Adrenal gland (tissue), 12 donors: ENCODE results near the gene ATP6V1F. TPM values are rescaled to one million over a fixed set of nuclear protein-coding genes. Genes with fewer than 3 reads are reported as not detected.

Source experiments
- DNase-seq, 7 donors: peaks; one replicate each; pipeline ENCODE4 v3.0.0-alpha.2; 2019 to 2020
- H3K27ac ChIP-seq, 5 donors: fragments of 200-600 bp; sonication (generic) in 4 of 5; 1 replicate in 3 of 5; 2 replicates in 2 of 5; pipeline versions ENCODE4 v1.5.1 to v1.8.0; 2016 to 2020; ENCODE audit warnings: mild to moderate bottlenecking in 1 of 5
- H3K27me3 ChIP-seq: fragments of 200-600 bp; 2 replicates; pipeline ENCODE4 v1.8.0; 2021
- H3K36me3 ChIP-seq, 2 donors: fragments of 200-600 bp; replicated peaks in 1 of 2; 1 replicate in 1 of 2; 2 replicates in 1 of 2; pipeline versions ENCODE4 v1.5.1 to v1.8.0; 2018 to 2022
- H3K4me1 ChIP-seq, 2 donors: fragments of 200-600 bp; replicated peaks in 1 of 2; 1 replicate in 1 of 2; 2 replicates in 1 of 2; pipeline versions ENCODE4 v1.5.1 to v1.8.0; 2018 to 2021
- H3K4me3 ChIP-seq, 4 donors: fragments of 200-600 bp; sonication (generic) in 3 of 4; one replicate each; pipeline ENCODE4 v1.5.1; 2016 to 2018
- H3K9me3 ChIP-seq, 3 donors: fragments of 200-600 bp; sonication (generic) in 1 of 3; replicated peaks in 1 of 3; 1 replicate in 2 of 3; 2 replicates in 1 of 3; pipeline versions ENCODE4 v1.5.1 to v1.8.0; 2016 to 2021
- POLR2A ChIP-seq, 2 donors: fragments of 450-650 bp; IDR thresholded peaks; one replicate each; pipeline ENCODE4 v1.6.1; 2017; ENCODE audit warnings: antibody characterized with exemption in 2 of 2, mild to moderate bottlenecking in 2 of 2, moderate library complexity in 1 of 2
- WGBS, 4 donors: extraction: QIAGEN DNeasy Blood & Tissue Kit in 2 of 4; methylation state at CpG; one replicate each; pipeline versions ENCODE4 v1.1.5 to v1.1.7; 2013 to 2017; 5-methylcytosine and 5-hydroxymethylcytosine counted together
- intact Hi-C, 2 donors: fragments of 100-400 bp; cut with DNase I; formaldehyde crosslinking; loops; one replicate each; pipeline versions ENCODE4 v1.14.1 to v1.15.0; 2022 to 2023
- polyA plus RNA-seq, 3 donors: library from polyadenylated mRNA; stranded (reverse); fragments of 200-250 nt in 2 of 3; fragments of 350-450 nt in 1 of 3; fragmentation: Illumina TruSeq in 1 of 3; extraction: RNeasy Lipid Tissue Mini Kit (QIAGEN cat#74804) in 1 of 3; gene quantifications; one replicate each; pipeline ENCODE4 v1.2.3, GENCODE V29; 2013 to 2014
- total RNA-seq, 9 donors: library from RNA; depleted of rRNA in 4 of 9; stranded (reverse); fragments of >200 nt in 4 of 9; fragments of 120-200 nt in 1 of 9; fragmentation: NEBNext Ultra II Directional in 1 of 9; extraction: Animal tissue kit (Norgen Biotek cat#: 25700) in 1 of 9; gene quantifications; one replicate each; pipeline versions ENCODE4 v1.1.0 to v1.2.4, GENCODE V29; 2013 to 2023
- TF ChIP-seq, protein P1 (sequence below), 6 experiments: fragments of 450-650 bp in 4 of 6; fragments of 200-600 bp in 2 of 6; sonication (generic) in 1 of 6; IDR thresholded peaks; 1 replicate in 5 of 6; 2 replicates in 1 of 6; pipeline versions ENCODE4 v1.5.1 to v1.8.0; 2016 to 2021; ENCODE audit warnings: antibody characterized with exemption in 6 of 6, mild to moderate bottlenecking in 2 of 6, moderate library complexity in 1 of 6
- donor health status: healthy with polysubstance abuse.
- donor health status: Bipolar disorder and iron deficiency.
- donor health status: DM: yes; HTN: yes; CAD: no.
- donor health status: DM: no; HTN: no; CAD: no.
- donor health status: DM: no; HTN: no; CAD: no.
- donor health status: DM: yes; HTN: yes; CAD: no.

Gene ATP6V1F
- total and polyA plus RNA-seq, 12 donors: 94.6 to 334 (median 183) TPM

DNA sequence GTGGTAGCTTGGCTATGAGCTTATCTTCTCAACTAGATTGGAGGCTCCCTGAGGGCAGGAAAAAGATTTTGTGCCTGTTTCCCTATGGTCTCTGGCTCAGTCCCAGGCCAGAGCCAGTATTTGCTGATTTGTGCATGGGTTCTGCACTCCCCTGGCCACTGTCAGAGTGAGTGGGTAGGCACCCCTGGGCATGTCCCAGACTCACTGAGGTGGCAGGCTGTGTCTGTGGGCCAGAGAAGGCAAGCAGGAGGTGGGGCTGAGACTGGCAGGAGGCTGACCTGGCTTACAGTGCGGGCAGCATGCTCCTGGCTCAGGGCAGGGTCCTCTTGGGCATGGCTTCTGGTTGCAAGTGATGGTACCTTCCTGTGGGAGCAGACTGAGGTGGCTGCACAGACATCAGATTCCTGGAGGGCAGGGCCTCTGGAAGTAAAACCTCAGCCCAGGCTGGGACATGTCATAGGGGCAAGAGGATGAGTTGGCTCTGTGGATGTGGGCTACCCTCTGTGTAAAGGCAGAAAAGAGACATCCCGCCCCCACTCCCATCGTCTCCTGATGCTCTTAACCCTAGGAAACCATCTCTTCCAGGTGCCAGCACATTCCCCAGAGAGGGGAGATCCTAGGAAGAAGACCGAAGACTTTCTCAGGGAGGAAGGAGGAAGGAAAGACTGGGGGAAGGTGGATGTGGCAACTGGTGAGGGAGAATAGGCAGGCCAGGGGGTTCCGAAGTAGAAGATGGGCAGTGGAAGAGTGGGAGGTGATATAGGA, 43.5 kb downstream of the ATP6V1F start:
- no peak overlapping the region for H3K4me3 ChIP-seq
- H3K4me1 ChIP-seq: no peaks in the 10 kb centered on the region
- TF ChIP-seq POLR2A (IDR thresholded peaks at IDR 0.05): no peak
- TF ChIP-seq, protein P1, sequence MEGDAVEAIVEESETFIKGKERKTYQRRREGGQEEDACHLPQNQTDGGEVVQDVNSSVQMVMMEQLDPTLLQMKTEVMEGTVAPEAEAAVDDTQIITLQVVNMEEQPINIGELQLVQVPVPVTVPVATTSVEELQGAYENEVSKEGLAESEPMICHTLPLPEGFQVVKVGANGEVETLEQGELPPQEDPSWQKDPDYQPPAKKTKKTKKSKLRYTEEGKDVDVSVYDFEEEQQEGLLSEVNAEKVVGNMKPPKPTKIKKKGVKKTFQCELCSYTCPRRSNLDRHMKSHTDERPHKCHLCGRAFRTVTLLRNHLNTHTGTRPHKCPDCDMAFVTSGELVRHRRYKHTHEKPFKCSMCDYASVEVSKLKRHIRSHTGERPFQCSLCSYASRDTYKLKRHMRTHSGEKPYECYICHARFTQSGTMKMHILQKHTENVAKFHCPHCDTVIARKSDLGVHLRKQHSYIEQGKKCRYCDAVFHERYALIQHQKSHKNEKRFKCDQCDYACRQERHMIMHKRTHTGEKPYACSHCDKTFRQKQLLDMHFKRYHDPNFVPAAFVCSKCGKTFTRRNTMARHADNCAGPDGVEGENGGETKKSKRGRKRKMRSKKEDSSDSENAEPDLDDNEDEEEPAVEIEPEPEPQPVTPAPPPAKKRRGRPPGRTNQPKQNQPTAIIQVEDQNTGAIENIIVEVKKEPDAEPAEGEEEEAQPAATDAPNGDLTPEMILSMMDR (IDR thresholded peaks at IDR 0.05): no peak
- H3K9me3 ChIP-seq: no peaks in the 10 kb centered on the region
- no peaks in the 10 kb centered on the region for H3K36me3 ChIP-seq
- DNase-seq: no peak
- intact Hi-C loops: loop anchor here (2.0 to 5.0 kb wide), 2 partner anchors 185 to 191 kb away; no protein-coding TSS in a partner anchor
- WGBS, 4 donors: 76 to 86% (median 76%) methylated on average over 4 to 5 of the region's 5 CpGs
- no peak overlapping the region for H3K27ac ChIP-seq
- H3K27me3 ChIP-seq: peaks cover 12% of the 10 kb centered on the region

- no peak for DNase-seq
- Histone ChIP-seq H3K9me3 (no peaks in the 10 kb centered on the region), H3K4me3 (no peak overlapping the region), H3K27me3 (peaks cover 12% of the 10 kb centered on the region), H3K27ac (no peak overlapping the region), H3K36me3 (no peaks in the 10 kb centered on the region), H3K4me1 (no peaks in the 10 kb centered on the region)
- WGBS, 4 donors: 62 to 79% (median 73%) methylated on average over 6 to 19 of the region's 19 CpGs
- TF ChIP-seq POLR2A (IDR thresholded peaks at IDR 0.05): no peak
- TF ChIP-seq, protein P1 (IDR thresholded peaks at IDR 0.05): no peak
- intact Hi-C loops: loop anchor here (2.0 to 5.0 kb wide), 2 partner anchors 184 to 190 kb away; no protein-coding TSS in a partner anchor
Measured at GRCh38 chr7:128906766-128907559, 44.3 kb downstream of the ATP6V1F start.

- no peaks in the 10 kb centered on the region for H3K4me1 ChIP-seq
- H3K27ac ChIP-seq: no peak overlapping the region
- intact Hi-C loops: loop anchor here in 1 of 2 donors (5.0 kb wide), 1 partner anchor 188 kb away; no protein-coding TSS in a partner anchor
- no peak for DNase-seq
- no peak overlapping the region for H3K4me3 ChIP-seq
- TF ChIP-seq, protein P1 (IDR thresholded peaks at IDR 0.05): no peak
- no peak for TF ChIP-seq POLR2A (IDR thresholded peaks at IDR 0.05)
- H3K9me3 ChIP-seq: no peaks in the 10 kb centered on the region
- 81 to 88% (median 82%) methylated on average over 3 to 6 of the region's 6 CpGs for WGBS, 4 donors
- peaks cover 14% of the 10 kb centered on the region for H3K27me3 ChIP-seq
- no peaks in the 10 kb centered on the region for H3K36me3 ChIP-seq
Measured at GRCh38 chr7:128908750-128909624, 46.3 kb downstream of the ATP6V1F start.
